ENCODE results near the gene SNAPC1.
A peak's percentile ranks its signal among the peaks of the same experiment; 100 is the strongest.

SNAPC1 gene

GRCh38 chr14:61812347-61813095, 50.3 kb downstream of the SNAPC1 start, which contains the start of gene SYT16:
SYT16 (plus strand) TSS chr14:61812703.
- DNase-seq, result peak; percentile 47

GRCh38 chr14:61813096-61813606, 50.9 kb downstream of the SNAPC1 start:
- DNase-seq, result no peak

- DNase-seq, result no peak
Observed at GRCh38 chr14:61822458-61822857, 60.2 kb downstream of the SNAPC1 start.

- DNase-seq, result no peak
Observed at GRCh38 chr14:61832783-61833182, 70.6 kb downstream of the SNAPC1 start.

DNA sequence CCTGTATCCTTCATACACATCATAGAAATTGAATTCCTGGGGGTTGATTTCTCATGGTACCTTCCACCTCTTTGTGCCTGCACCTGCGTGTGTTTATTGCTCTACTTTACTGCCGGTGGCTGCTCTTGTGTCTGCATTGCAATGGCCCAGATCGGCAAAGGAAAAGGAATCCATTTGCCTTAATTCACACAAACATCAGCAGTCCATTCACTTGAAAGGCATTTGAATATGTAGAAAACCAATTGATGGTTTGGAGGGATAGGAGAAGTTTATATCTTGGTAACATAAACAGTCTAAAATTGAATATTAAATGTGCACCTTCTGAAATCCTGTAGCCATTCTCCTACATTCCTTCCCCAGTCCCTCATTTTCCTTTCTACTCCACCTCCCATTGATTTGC, 74.0 kb downstream of the SNAPC1 start:
- no peak for DNase-seq

- DNase-seq, result no peak
Observed at GRCh38 chr14:61836807-61837206, 74.6 kb downstream of the SNAPC1 start.

GRCh38 chr14:61837336-61838229, 75.4 kb downstream of the SNAPC1 start:
- DNase-seq, result peak; percentile 70

DNA sequence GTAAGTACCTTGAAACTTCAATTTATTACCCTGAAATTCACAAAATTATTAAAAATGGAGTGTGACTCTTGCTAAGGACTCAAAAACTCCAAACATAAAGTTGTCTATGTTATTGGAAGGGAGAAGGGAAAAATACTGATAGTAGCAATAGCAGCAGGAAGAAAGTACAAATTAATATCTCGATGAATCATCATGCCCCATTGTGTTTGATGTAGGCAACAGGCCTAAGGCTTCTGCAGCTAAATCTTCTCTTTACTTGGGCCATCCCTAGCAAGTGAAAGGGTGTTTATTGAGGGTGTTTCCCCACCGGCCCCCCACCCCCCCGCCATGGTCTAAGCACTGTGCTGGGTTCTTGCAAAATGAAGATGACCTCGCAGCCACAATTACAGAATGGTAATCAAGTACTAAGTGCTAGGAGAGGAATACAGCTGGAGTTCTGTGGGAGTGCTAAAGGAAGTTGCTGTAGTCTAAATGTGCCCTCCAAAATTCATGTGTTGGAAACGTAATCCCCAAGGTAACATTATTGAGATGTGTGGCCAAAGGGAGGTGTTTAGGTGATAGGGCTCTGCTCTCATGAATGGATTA, 76.5 kb downstream of the SNAPC1 start:
- DNase-seq, result no peak

DNA sequence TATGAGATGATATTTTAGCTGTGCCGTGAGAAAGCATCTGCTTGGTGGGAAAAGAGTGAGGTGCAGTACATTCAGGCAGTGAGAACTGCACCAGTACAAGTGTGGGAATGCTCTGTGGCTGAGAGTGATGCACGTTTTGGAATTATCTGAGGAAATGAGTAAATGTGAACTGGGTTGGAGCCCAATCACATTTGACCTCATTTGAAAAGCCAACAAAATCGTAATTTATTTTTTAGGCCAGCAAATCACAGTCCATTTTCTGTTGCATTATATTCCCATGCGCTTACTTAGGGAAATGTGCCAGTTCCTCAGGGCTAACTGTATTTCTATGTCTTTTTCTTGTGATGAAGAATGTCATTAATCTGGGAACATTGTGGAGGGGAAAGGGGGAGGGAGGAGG, 77.3 kb downstream of the SNAPC1 start:
- DNase-seq, result no peak

DNA sequence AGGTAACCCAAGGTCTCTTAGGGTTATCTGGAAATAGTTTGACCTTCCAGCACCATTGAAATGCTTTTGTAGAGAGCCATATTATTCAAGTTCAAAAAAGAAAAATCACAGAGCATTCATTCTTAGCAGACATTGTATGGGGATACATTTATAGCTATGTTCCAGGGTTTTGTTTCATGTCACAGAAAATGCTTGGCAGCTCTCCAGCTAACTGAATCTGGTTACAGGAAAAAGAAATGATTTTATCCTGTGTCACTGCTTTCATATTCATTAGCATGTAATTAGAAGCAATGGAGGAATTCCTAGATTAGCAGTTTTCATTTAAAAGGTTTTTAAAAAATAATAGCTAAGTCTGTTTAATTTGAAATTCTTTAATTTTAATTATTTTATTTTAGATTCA, 78.9 kb downstream of the SNAPC1 start:
- DNase-seq, result peak; percentile 33
